ENCODE data around the gene SLC19A2. TPM values are rescaled to one million over a fixed set of nuclear protein-coding genes. Genes with fewer than 3 reads are reported as not detected.

Gene SLC19A2
- polyA plus RNA-seq, 3 donors from 2014 or later: 0.38 to 2.4 (median 0.51) TPM

GRCh38 chr1:169478094-169478672, 7.6 kb downstream of the SLC19A2 start:
- peaks cover 0 to 2% (median 1%) of the 10 kb centered on the region in 3 donors for H3K27me3 Mint-ChIP-seq (ENCODE audit: low read depth in 3 of 3)
- peaks cover 0 to under 1% of the 10 kb centered on the region in 2 donors for H3K4me1 Mint-ChIP-seq
- H3K36me3 Mint-ChIP-seq: peaks cover 0 to 12% (median 5%) of the 10 kb centered on the region in 3 donors
- H3K4me3 Mint-ChIP-seq: no peak overlapping the region
- no peak overlapping the region for H3K27ac Mint-ChIP-seq
- no peaks in the 10 kb centered on the region for H3K9me3 Mint-ChIP-seq
- DNase-seq: no peak

- no peak for DNase-seq
- Mint-ChIP-seq H3K27ac (no peak overlapping the region), H3K27me3 (ENCODE audit: low read depth in 3 of 3) (peaks cover 0 to 2% (median 1%) of the 10 kb centered on the region in 3 donors), H3K9me3 (no peaks in the 10 kb centered on the region), H3K4me3 (no peak overlapping the region), H3K4me1 (no peaks in the 10 kb centered on the region), H3K36me3 (peaks cover 0 to 12% (median 5%) of the 10 kb centered on the region in 3 donors)
Observed at GRCh38 chr1:169475806-169476387, 9.8 kb downstream of the SLC19A2 start.

- H3K4me3 Mint-ChIP-seq: no peak overlapping the region
- peak overlapping the region in 1 of 6 donors; percentile 19 for H3K27ac Mint-ChIP-seq
- peaks cover 0 to 3% (median 0%) of the 10 kb centered on the region in 3 donors for H3K27me3 Mint-ChIP-seq (ENCODE audit: low read depth in 3 of 3)
- no peak for DNase-seq
- H3K9me3 Mint-ChIP-seq: no peaks in the 10 kb centered on the region
- H3K4me1 Mint-ChIP-seq: no peaks in the 10 kb centered on the region
- peaks cover 0 to 8% (median 5%) of the 10 kb centered on the region in 3 donors for H3K36me3 Mint-ChIP-seq
Observed at GRCh38 chr1:169474302-169474995, 11.3 kb downstream of the SLC19A2 start.

- H3K36me3 Mint-ChIP-seq: peaks cover 0 to 8% (median 5%) of the 10 kb centered on the region in 3 donors
- no peak overlapping the region for H3K4me3 Mint-ChIP-seq
- H3K4me1 Mint-ChIP-seq: no peaks in the 10 kb centered on the region
- H3K27ac Mint-ChIP-seq: no peak overlapping the region
- peaks cover 0 to 3% (median 0%) of the 10 kb centered on the region in 3 donors for H3K27me3 Mint-ChIP-seq (ENCODE audit: low read depth in 3 of 3)
- DNase-seq: no peak
- no peaks in the 10 kb centered on the region for H3K9me3 Mint-ChIP-seq
Observed at GRCh38 chr1:169473347-169473746, 12.4 kb downstream of the SLC19A2 start.

GRCh38 chr1:169472738-169473137, 13.0 kb downstream of the SLC19A2 start:
- DNase-seq: no peak
- Mint-ChIP-seq H3K4me3 (no peak overlapping the region), H3K27ac (no peak overlapping the region), H3K4me1 (no peaks in the 10 kb centered on the region), H3K27me3 (ENCODE audit: low read depth in 3 of 3) (peaks cover 0 to 2% (median 0%) of the 10 kb centered on the region in 3 donors), H3K9me3 (no peaks in the 10 kb centered on the region), H3K36me3 (peaks cover 1 to 8% (median 5%) of the 10 kb centered on the region in 3 donors)

DNA sequence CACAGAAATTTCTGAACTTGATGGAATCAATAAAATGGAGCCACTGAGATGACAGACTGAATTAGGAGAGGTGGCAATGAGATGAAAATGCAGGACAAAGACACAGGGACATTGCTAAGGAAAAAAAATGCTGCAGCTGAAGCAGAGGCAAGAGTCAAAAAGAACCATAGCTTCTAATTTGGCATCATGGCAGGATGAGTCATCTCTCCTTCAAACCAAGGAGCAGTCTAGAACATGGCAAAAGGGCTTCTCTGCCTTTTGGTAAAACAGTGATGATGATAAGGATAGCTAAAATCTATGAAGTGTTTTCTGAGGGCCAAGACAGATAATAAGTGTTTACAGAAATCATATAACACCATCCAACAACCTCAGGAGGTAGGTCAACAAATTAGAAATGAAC, 16.8 kb downstream of the SLC19A2 start:
- H3K36me3 Mint-ChIP-seq: peaks cover 0 to 9% (median 0%) of the 10 kb centered on the region in 3 donors
- DNase-seq: no peak
- H3K4me1 Mint-ChIP-seq: no peaks in the 10 kb centered on the region
- no peak overlapping the region for H3K27ac Mint-ChIP-seq
- peaks cover 0 to 2% (median 0%) of the 10 kb centered on the region in 3 donors for H3K27me3 Mint-ChIP-seq (ENCODE audit: low read depth in 3 of 3)
- no peak overlapping the region for H3K4me3 Mint-ChIP-seq
- H3K9me3 Mint-ChIP-seq: no peaks in the 10 kb centered on the region

- Mint-ChIP-seq H3K4me3 (no peak overlapping the region), H3K27ac (no peak overlapping the region), H3K27me3 (ENCODE audit: low read depth in 3 of 3) (peaks cover 0 to 2% (median 0%) of the 10 kb centered on the region in 3 donors), H3K36me3 (peaks cover 0 to 9% (median 0%) of the 10 kb centered on the region in 3 donors), H3K4me1 (peaks cover 0 to under 1% of the 10 kb centered on the region in 2 donors), H3K9me3 (no peaks in the 10 kb centered on the region)
- no peak for DNase-seq
Observed at GRCh38 chr1:169466259-169467230, 19.2 kb downstream of the SLC19A2 start.

- Mint-ChIP-seq H3K4me1 (peaks cover 11 to 13% of the 10 kb centered on the region in 2 donors), H3K4me3 (no peak overlapping the region), H3K9me3 (no peaks in the 10 kb centered on the region), H3K27ac (no peak overlapping the region), H3K27me3 (ENCODE audit: low read depth in 3 of 3) (peaks cover 1 to 2% (median 2%) of the 10 kb centered on the region in 3 donors), H3K36me3 (peaks cover 0 to 9% (median 6%) of the 10 kb centered on the region in 3 donors)
- no peak for DNase-seq
Observed at GRCh38 chr1:169465281-169465680, 20.5 kb downstream of the SLC19A2 start.

DNA sequence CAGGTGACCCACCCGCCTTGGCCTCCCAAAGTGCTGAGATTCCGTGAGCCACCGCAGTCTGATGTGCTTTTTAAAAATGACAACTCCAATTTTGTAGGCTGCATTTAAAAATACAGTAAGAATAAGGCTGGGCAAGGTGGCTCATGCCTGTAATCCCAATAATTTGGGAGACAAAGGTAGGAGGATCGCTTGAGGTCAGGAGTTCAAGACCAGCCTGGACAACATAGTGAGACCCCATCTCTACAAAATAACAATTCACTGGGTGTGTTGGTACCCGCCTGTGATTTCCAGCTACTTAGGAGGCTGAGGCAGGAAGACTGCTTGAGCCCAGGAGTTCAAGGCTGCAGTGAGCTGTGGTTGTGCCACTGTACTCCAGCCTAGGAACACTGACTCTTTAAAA, 23.4 kb downstream of the SLC19A2 start:
- peaks cover 0 to 7% (median 5%) of the 10 kb centered on the region in 3 donors for H3K27me3 Mint-ChIP-seq (ENCODE audit: low read depth in 3 of 3)
- H3K4me3 Mint-ChIP-seq: no peak overlapping the region
- peaks cover under 1 to 6% (median 4%) of the 10 kb centered on the region in 3 donors for H3K36me3 Mint-ChIP-seq
- no peak for DNase-seq
- H3K9me3 Mint-ChIP-seq: peaks cover under 1 to 2% (median under 1%) of the 10 kb centered on the region in 6 donors
- H3K4me1 Mint-ChIP-seq: peaks cover 22 to 26% of the 10 kb centered on the region in 2 donors
- H3K27ac Mint-ChIP-seq: no peak overlapping the region

DNA sequence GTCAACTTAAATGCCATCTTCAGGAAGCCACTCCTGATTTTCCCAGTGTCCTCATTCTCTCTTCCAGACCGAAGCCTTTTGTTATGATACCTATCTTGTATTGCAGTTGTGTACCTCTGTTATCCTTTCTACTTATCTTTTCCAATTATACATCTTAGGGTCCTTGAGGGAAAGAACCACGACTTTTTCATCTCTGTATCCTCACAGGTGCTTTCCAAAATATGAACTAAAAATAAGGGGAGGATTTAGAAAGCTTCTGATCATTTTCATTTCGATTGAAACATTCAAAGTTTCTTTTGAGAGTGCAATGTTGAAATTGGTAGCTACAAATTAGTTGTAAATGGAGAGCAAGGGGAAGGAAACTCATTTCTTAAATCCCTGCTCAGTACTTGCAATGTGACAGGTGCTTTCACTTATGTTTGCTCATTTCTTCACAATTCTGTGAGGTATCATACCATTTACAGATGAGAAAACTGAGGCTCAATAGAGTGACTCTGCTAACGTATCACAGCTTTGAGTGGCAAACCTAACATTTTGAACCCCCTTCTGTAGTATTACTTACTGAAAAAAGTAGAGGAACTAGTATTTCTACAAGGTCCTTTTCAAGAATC, 24.2 kb downstream of the SLC19A2 start:
- Mint-ChIP-seq H3K27me3 (ENCODE audit: low read depth in 3 of 3) (peaks cover 0 to 9% (median 8%) of the 10 kb centered on the region in 3 donors), H3K36me3 (peaks cover 6 to 13% (median 6%) of the 10 kb centered on the region in 3 donors), H3K9me3 (peaks cover 5 to 10% (median 8%) of the 10 kb centered on the region in 6 donors), H3K27ac (peak overlapping the region in 4 of 6 donors; percentile 1 to 31 (median 17)), H3K4me1 (peaks cover 22 to 26% of the 10 kb centered on the region in 2 donors), H3K4me3 (peak overlapping the region; percentile 79 to 86 (median 86))
- DNase-seq: no peak

GRCh38 chr1:169460191-169460833, 25.4 kb downstream of the SLC19A2 start:
- Mint-ChIP-seq H3K36me3 (peaks cover 6 to 13% (median 9%) of the 10 kb centered on the region in 3 donors), H3K9me3 (peaks cover 5 to 12% (median 9%) of the 10 kb centered on the region in 6 donors), H3K4me1 (peaks cover 22 to 30% of the 10 kb centered on the region in 2 donors), H3K4me3 (peak overlapping the region; percentile 79 to 86 (median 86)), H3K27me3 (ENCODE audit: low read depth in 3 of 3) (peaks cover under 1 to 15% (median 8%) of the 10 kb centered on the region in 3 donors), H3K27ac (peak overlapping the region; percentile 25 to 81 (median 74))
- DNase-seq: peak; percentile 59 to 69 (median 66)

DNA sequence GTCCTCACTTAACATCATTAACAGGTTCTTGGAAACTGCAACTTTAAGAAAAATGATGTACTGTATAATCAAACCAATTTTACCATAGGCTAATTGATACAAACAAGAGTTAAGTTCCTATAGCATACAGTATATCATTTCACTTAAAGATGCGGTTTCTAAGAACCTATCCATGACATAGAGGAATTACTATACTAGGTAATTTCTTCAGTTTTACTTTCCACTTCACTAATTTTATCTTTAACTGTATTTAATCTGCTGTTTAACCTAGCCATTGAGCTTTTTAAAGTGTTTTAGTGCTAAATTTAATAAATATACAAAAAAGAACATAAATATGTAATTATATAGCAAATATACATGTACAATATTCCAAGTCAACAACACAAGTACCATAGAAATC, 28.3 kb downstream of the SLC19A2 start:
- H3K4me1 Mint-ChIP-seq: peaks cover 22 to 30% of the 10 kb centered on the region in 2 donors
- H3K27me3 Mint-ChIP-seq (ENCODE audit: low read depth in 3 of 3): peaks cover 1 to 19% (median 8%) of the 10 kb centered on the region in 3 donors
- peaks cover 6 to 13% (median 9%) of the 10 kb centered on the region in 3 donors for H3K36me3 Mint-ChIP-seq
- H3K27ac Mint-ChIP-seq: no peak overlapping the region
- no peak for DNase-seq
- H3K4me3 Mint-ChIP-seq: no peak overlapping the region
- H3K9me3 Mint-ChIP-seq: peaks cover 6 to 12% (median 10%) of the 10 kb centered on the region in 6 donors

Measured in immature natural killer cell (primary cell).